Natural killer cell treated with Interleukin-12 subunit alpha and Interleukin-12 subunit beta and Interleukin-15 and Interleukin-18, amount 100 ng/mL, for 72 hours (primary cell): ENCODE measurements around the gene NDUFB1. TPM values are rescaled to one million over a fixed set of nuclear protein-coding genes. Genes with fewer than 3 reads are reported as not detected.

Experiments
- ATAC-seq, 2 donors: fragments of 150-1000 bp; cut with Tn5 transposase in 1 of 2; sonication (Bioruptor Pico), chemical (Tn5 transposase) in 1 of 2; 2 replicates each; pipeline ENCODE4 v1.10.0; 2021
- DNase-seq: peaks from one replicate; pipeline ENCODE4 v3.0.0; 2022; ENCODE audit warnings: low spot score
- H3K27ac Mint-ChIP-seq, 2 donors: 1 replicate in 1 of 2; 2 replicates in 1 of 2; pipeline ENCODE4 v1.8.0; 2022; ENCODE audit warnings: mixed read lengths in 2 of 2, mild to moderate bottlenecking in 1 of 2, moderate library complexity in 1 of 2
- H3K27me3 Mint-ChIP-seq, 2 donors: 1 replicate in 1 of 2; 2 replicates in 1 of 2; pipeline ENCODE4 v1.8.0; 2022; ENCODE audit warnings: mixed read lengths in 2 of 2
- H3K36me3 Mint-ChIP-seq: one replicate; pipeline ENCODE4 v1.8.0; 2022; ENCODE audit warnings: mixed read lengths
- H3K4me1 Mint-ChIP-seq, 2 donors: 1 replicate in 1 of 2; 2 replicates in 1 of 2; pipeline ENCODE4 v1.8.0; 2022; ENCODE audit warnings: low read depth in 2 of 2, mixed read lengths in 2 of 2, mild to moderate bottlenecking in 1 of 2
- H3K4me3 Mint-ChIP-seq: one replicate; pipeline ENCODE4 v1.8.0; 2022; ENCODE audit warnings: mixed read lengths
- H3K9me3 Mint-ChIP-seq: 2 replicates; pipeline ENCODE4 v1.8.0; 2022; ENCODE audit warnings: mixed read lengths
- total RNA-seq, 2 donors: library from RNA; stranded (reverse); gene quantifications; one replicate each; pipeline ENCODE4 v1.2.3, GENCODE V29; 2022

NDUFB1 gene
- total RNA-seq, 2 donors from 2014 or later, result 69.6 to 95.5 TPM

GRCh38 chr14:92109490-92109889 lies 12.0 kb downstream of the NDUFB1 start:
- Mint-ChIP-seq H3K4me3 (no peak overlapping the region), H3K4me1 (peaks cover 11 to 12% of the 10 kb centered on the region in 2 donors), H3K27ac (no peak overlapping the region), H3K9me3 (no peaks in the 10 kb centered on the region), H3K27me3 (peaks cover 0 to 3% of the 10 kb centered on the region in 2 donors), H3K36me3 (no peaks in the 10 kb centered on the region)
- no peak for ATAC-seq
- no peak for DNase-seq

DNA sequence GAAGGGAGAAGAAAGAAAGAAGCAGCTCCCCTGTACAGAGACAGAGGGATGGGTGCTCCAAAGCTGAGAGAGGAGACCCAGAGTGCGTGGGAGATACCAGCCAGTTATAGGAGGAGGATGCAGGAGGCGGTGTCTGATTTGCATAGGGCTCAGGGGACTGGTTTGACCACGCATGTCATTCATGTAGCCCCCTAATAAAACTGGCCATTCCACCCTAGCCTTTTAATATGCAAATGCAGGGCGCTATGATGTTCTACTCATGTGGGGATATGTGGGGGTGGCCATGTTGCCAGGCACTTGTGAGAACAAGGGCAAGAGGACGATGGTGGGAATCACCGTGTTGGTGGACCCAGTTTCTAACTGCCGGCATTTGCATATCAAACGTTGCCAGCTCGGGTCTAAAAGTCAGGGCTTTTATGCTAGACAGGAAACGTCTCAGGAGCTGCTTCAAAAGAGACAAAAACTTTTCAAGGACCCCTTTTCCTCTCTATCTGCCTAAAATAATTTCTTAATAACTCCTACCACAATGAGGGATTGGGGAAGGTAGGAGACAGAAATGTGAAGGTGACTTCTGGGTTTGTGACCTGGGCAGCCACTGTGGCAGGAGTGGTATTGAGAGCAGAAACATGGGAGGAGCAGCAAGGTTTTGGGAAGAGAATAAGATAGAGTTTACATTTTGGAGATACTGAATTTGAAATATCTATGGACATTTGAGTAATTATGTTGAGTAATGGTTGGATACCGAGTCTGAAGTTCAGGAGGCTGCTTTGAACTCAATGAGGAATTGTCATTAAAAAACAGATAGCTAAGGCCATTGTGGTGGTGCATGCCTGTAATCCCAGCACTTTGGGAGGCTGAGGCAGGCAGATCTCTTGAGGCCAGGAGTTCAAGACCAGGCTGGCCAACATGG lies 12.9 kb downstream of the NDUFB1 start:
- no peaks in the 10 kb centered on the region for H3K36me3 Mint-ChIP-seq
- peaks cover 11 to 12% of the 10 kb centered on the region in 2 donors for H3K4me1 Mint-ChIP-seq
- DNase-seq (no peak), ATAC-seq (no peak)
- no peak overlapping the region for H3K27ac Mint-ChIP-seq
- H3K27me3 Mint-ChIP-seq, result peaks cover 0 to 3% of the 10 kb centered on the region in 2 donors
- H3K9me3 Mint-ChIP-seq, result no peaks in the 10 kb centered on the region
- H3K4me3 Mint-ChIP-seq, result no peak overlapping the region

DNA sequence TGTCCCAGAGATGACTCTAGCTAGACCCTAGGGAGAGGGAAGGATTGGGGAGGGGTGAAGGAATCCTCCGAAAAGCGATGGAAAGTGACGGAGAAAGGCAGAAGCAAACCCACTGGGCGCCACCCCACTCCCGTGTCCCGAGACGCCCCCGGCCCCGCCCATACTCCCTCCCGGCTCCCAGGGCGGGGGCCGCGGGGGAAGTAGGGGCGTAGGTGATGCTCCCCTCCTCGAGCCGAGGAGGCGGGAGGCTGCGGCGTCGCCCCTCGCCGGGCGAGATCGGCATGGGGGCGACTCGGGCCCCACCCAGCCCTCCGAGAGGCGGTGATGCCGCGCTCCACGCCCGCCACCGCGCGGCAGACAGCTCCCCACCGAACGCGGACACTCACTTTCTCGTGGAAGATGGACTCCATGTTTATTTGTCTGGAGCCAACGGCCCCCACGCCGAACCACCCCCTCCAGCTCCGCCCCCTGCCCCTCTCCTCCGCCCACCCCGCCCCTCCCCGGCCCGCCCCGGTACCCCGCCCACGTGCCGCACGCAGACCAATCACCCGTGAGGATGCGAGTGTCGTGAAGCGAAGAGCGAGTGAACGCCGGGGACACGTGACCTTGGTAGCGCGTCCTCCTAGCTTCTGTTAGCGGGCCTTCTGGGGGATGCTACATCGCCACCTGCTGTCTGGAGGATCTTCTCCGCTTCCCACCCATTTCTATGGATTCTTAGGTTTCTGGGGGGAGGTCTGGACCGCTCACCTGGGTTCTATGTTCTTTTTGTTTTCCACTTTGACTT lies 15.2 kb downstream of the NDUFB1 start, which contains the start of gene ATXN3:
Gene ATXN3 (minus strand): TSS at position 440 of the 784 bp plus-strand sequence. CDS start 30 bp downstream, at position 410.
- Mint-ChIP-seq H3K36me3 (no peaks in the 10 kb centered on the region), H3K4me3 (peak within 1 kb of the TSS; percentile 96), H3K27me3 (peaks cover 0 to 3% of the 10 kb centered on the region in 2 donors), H3K27ac (peak within 1 kb of the TSS; percentile 78 to 84), H3K9me3 (no peaks in the 10 kb centered on the region), H3K4me1 (peaks cover 11 to 17% of the 10 kb centered on the region in 2 donors)
- DNase-seq, result peak; percentile 97
- ATAC-seq, result peak; percentile 98

GRCh38 chr14:92105893-92106142 lies 15.7 kb downstream of the NDUFB1 start:
- Mint-ChIP-seq H3K4me3 (peak overlapping the region; percentile 96), H3K27me3 (peaks cover 0 to 3% of the 10 kb centered on the region in 2 donors), H3K9me3 (no peaks in the 10 kb centered on the region), H3K36me3 (no peaks in the 10 kb centered on the region), H3K27ac (peak overlapping the region; percentile 78 to 84), H3K4me1 (peaks cover 11 to 17% of the 10 kb centered on the region in 2 donors)
- no peak for DNase-seq
- peak in 1 of 2 donors; percentile 1 for ATAC-seq

- Mint-ChIP-seq H3K4me1 (peaks cover 11 to 17% of the 10 kb centered on the region in 2 donors), H3K36me3 (no peaks in the 10 kb centered on the region)
These were observed 16.2 kb downstream of the NDUFB1 start for GRCh38 chr14:92105073-92105892.

GRCh38 chr14:92103363-92103989 lies 18.0 kb downstream of the NDUFB1 start:
- Mint-ChIP-seq H3K36me3 (no peaks in the 10 kb centered on the region), H3K4me3 (no peak overlapping the region), H3K9me3 (no peaks in the 10 kb centered on the region), H3K4me1 (peaks cover 17 to 21% of the 10 kb centered on the region in 2 donors), H3K27me3 (peaks cover 0 to 3% of the 10 kb centered on the region in 2 donors), H3K27ac (no peak overlapping the region)
- DNase-seq (no peak), ATAC-seq (no peak)

More at GRCh38 chr14:92105073-92105892, 16.2 kb downstream of the NDUFB1 start:
- peak overlapping the region; percentile 78 to 84 for H3K27ac Mint-ChIP-seq
- no peak for DNase-seq
- H3K27me3 Mint-ChIP-seq, result peaks cover 0 to 3% of the 10 kb centered on the region in 2 donors
- H3K9me3 Mint-ChIP-seq, result no peaks in the 10 kb centered on the region
- peak overlapping the region; percentile 96 for H3K4me3 Mint-ChIP-seq
- no peak for ATAC-seq

- H3K4me1 Mint-ChIP-seq, result peaks cover 6 to 9% of the 10 kb centered on the region in 2 donors
- H3K27me3 Mint-ChIP-seq, result no peaks in the 10 kb centered on the region
- peaks cover under 1% of the 10 kb centered on the region for H3K36me3 Mint-ChIP-seq
- ATAC-seq (no peak), DNase-seq (no peak)
- no peak overlapping the region for H3K27ac Mint-ChIP-seq
- H3K9me3 Mint-ChIP-seq, result no peaks in the 10 kb centered on the region
- H3K4me3 Mint-ChIP-seq, result no peak overlapping the region
These were observed 21.7 kb downstream of the NDUFB1 start for GRCh38 chr14:92099802-92100201.

GRCh38 chr14:92093320-92093719 lies 28.2 kb downstream of the NDUFB1 start:
- no peaks in the 10 kb centered on the region for H3K27me3 Mint-ChIP-seq
- no peak for DNase-seq
- H3K9me3 Mint-ChIP-seq, result no peaks in the 10 kb centered on the region
- H3K27ac Mint-ChIP-seq, result no peak overlapping the region
- H3K4me3 Mint-ChIP-seq, result no peak overlapping the region
- H3K4me1 Mint-ChIP-seq, result no peaks in the 10 kb centered on the region
- ATAC-seq, result no peak
- peaks cover 5% of the 10 kb centered on the region for H3K36me3 Mint-ChIP-seq

GRCh38 chr14:92088494-92088893 lies 33.0 kb downstream of the NDUFB1 start:
- H3K36me3 Mint-ChIP-seq, result peaks cover 7% of the 10 kb centered on the region
- no peaks in the 10 kb centered on the region for H3K9me3 Mint-ChIP-seq
- H3K27ac Mint-ChIP-seq, result no peak overlapping the region
- no peaks in the 10 kb centered on the region for H3K27me3 Mint-ChIP-seq
- no peak overlapping the region for H3K4me3 Mint-ChIP-seq
- no peaks in the 10 kb centered on the region for H3K4me1 Mint-ChIP-seq
- no peak for ATAC-seq
- no peak for DNase-seq

DNA sequence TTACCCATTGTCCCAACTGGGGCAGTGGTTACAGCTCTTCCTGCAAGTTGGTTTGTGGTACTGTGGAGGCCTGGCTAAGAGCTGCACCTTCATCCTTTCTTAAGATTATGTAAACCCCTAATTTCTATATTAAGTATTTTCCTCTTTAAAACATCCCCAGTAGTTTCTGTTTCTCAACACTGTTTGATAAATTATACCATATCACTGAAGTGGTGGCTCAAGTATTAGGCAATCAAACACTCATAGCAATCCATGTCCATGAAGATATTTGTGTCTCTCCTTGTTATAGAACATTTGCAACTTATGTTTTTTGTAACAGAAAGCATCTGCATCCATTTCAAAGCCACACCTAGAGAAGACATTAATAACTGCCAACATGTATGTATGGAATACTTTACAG lies 47.0 kb downstream of the NDUFB1 start:
- no peaks in the 10 kb centered on the region for H3K9me3 Mint-ChIP-seq
- no peak overlapping the region for H3K27ac Mint-ChIP-seq
- H3K27me3 Mint-ChIP-seq, result no peaks in the 10 kb centered on the region
- H3K4me3 Mint-ChIP-seq, result no peak overlapping the region
- DNase-seq (no peak), ATAC-seq (no peak)
- H3K4me1 Mint-ChIP-seq, result no peaks in the 10 kb centered on the region
- H3K36me3 Mint-ChIP-seq, result no peaks in the 10 kb centered on the region
